ENCODE measurements around the gene BCKDK. TPM values are rescaled to one million over a fixed set of nuclear protein-coding genes. Genes with fewer than 3 reads are reported as not detected.
A peak's percentile ranks its signal among the peaks of the same experiment; 100 is the strongest.
"Not testable (repeated sequence)": the region's sequence is repeated elsewhere in the genome, so short reads cannot be mapped to it uniquely, and the experiment has no call there.

The BCKDK gene
- total RNA-seq, 1 donor from 2014 or later: 50.9 TPM

- H3K36me3 ChIP-seq (ENCODE audit: control insufficient read depth, insufficient read depth, low read length): no peaks in the 10 kb centered on the region
- TF ChIP-seq, protein P1, sequence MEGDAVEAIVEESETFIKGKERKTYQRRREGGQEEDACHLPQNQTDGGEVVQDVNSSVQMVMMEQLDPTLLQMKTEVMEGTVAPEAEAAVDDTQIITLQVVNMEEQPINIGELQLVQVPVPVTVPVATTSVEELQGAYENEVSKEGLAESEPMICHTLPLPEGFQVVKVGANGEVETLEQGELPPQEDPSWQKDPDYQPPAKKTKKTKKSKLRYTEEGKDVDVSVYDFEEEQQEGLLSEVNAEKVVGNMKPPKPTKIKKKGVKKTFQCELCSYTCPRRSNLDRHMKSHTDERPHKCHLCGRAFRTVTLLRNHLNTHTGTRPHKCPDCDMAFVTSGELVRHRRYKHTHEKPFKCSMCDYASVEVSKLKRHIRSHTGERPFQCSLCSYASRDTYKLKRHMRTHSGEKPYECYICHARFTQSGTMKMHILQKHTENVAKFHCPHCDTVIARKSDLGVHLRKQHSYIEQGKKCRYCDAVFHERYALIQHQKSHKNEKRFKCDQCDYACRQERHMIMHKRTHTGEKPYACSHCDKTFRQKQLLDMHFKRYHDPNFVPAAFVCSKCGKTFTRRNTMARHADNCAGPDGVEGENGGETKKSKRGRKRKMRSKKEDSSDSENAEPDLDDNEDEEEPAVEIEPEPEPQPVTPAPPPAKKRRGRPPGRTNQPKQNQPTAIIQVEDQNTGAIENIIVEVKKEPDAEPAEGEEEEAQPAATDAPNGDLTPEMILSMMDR (IDR thresholded peaks at IDR 0.05; ENCODE audit: insufficient read depth, low read length, poor library complexity, severe bottlenecking): no peak
- H3K27me3 ChIP-seq (ENCODE audit: control insufficient read depth, insufficient read depth, low read length): no peaks in the 10 kb centered on the region
- no peak for DNase-seq (ENCODE audit: low read depth)
- no peak overlapping the region for H3K4me3 ChIP-seq (ENCODE audit: low read depth, low read length)
These were observed 25.9 kb downstream of the BCKDK start for GRCh38 chr16:31134091-31134571.

GRCh38 chr16:31134625-31135534 is 26.7 kb downstream of the BCKDK start:
- TF ChIP-seq, protein P1 (IDR thresholded peaks at IDR 0.05; ENCODE audit: insufficient read depth, low read length, poor library complexity, severe bottlenecking): no peak
- no peaks in the 10 kb centered on the region for H3K36me3 ChIP-seq (ENCODE audit: control insufficient read depth, insufficient read depth, low read length)
- H3K4me3 ChIP-seq (ENCODE audit: low read depth, low read length): peak overlapping the region; percentile 31
- no peak for DNase-seq (ENCODE audit: low read depth)
- no peaks in the 10 kb centered on the region for H3K27me3 ChIP-seq (ENCODE audit: control insufficient read depth, insufficient read depth, low read length)

DNA sequence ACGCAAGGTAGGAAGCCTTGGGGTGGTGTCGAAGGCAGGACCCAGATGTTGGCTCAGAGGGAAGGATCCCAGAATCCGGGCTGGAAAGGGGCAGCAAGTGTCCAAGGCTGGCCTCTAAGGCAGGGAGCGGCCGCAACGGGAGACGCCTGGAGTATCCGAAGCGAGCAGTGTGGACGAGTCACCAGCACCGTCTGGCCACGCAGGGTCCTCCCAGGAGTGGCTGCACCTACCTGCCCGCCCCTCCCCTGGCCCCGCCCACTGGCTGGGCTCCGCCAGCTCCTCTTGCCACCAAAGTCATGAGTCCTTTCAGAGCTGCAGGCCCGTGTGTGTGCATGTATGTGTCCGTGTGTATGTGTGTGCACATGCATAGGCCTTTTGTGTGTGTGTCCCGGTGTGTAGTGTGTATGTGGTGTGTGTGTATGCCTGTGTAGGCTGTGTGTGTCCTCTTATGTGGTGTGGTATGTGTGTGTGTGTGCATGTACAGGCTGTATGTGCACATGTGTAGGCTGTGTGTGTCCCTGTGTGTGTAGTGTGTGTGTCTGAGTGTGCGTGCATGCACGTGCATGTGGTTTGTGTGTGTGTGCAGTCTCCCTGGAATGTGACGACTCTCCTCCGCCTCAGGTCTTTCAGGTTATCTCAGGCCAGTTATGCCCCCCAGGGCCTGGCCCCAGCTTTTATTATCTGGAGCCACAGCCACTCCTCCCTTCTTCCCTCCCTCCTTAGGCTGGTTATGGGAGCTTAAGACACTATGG is 27.5 kb downstream of the BCKDK start, which contains the start of gene PRSS8:
Gene PRSS8, minus strand, starts transcription at position 193 of the 752 bp plus-strand sequence. CDS start 229 bp downstream, outside the sequence.
- Histone ChIP-seq H3K27me3 (ENCODE audit: control insufficient read depth, insufficient read depth, low read length) (no peaks in the 10 kb centered on the region), H3K36me3 (ENCODE audit: control insufficient read depth, insufficient read depth, low read length) (no peaks in the 10 kb centered on the region), H3K4me3 (ENCODE audit: low read depth, low read length) (peak within 1 kb of the TSS; percentile 31)
- TF ChIP-seq, protein P1 (IDR thresholded peaks at IDR 0.05; ENCODE audit: insufficient read depth, low read length, poor library complexity, severe bottlenecking): no peak
- no peak for DNase-seq (ENCODE audit: low read depth)

DNA sequence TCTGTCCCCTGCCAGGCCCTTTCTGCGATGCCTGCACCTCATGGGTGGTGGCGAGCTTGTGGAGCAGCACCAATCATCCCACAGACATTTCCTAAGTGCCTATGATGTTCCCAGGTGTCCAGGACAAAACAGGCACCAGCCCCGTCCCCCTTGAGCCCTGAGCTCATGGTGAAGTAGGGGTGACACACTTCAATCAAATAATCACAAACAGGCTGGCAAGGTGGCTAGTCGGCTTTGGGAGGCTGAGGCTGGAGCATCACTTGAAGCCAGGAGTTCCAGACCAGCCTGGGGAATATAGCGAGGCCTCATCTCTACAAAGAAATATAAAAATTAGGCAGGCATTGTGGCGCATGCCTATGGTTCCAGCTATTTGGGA is 28.1 kb downstream of the BCKDK start:
- TF ChIP-seq, protein P1 (IDR thresholded peaks at IDR 0.05; ENCODE audit: insufficient read depth, low read length, poor library complexity, severe bottlenecking): no peak
- no peaks in the 10 kb centered on the region for H3K36me3 ChIP-seq (ENCODE audit: control insufficient read depth, insufficient read depth, low read length)
- H3K27me3 ChIP-seq (ENCODE audit: control insufficient read depth, insufficient read depth, low read length): no peaks in the 10 kb centered on the region
- no peak overlapping the region for H3K4me3 ChIP-seq (ENCODE audit: low read depth, low read length)
- no peak for DNase-seq (ENCODE audit: low read depth)

GRCh38 chr16:31136822-31137499 is 28.8 kb downstream of the BCKDK start:
- DNase-seq (ENCODE audit: low read depth); H3K4me3 ChIP-seq (ENCODE audit: low read depth, low read length); H3K36me3 ChIP-seq (ENCODE audit: control insufficient read depth, insufficient read depth, low read length); H3K27me3 ChIP-seq (ENCODE audit: control insufficient read depth, insufficient read depth, low read length): not testable (repeated sequence)

Data from kidney epithelial cell (primary cell).